Lower leg skin (tissue), 4 donors: Measurements from ENCODE around the gene GABRB3. TPM values are rescaled to one million over a fixed set of nuclear protein-coding genes. Genes with fewer than 3 reads are reported as not detected.
"Not testable (repeated sequence)": the region's sequence is repeated elsewhere in the genome, so short reads cannot be mapped to it uniquely, and the experiment has no call there.

Source experiments
- DNase-seq, 2 donors: peaks; one replicate each; pipeline ENCODE4 v3.0.0-alpha.2; 2019; ENCODE audit warnings: low spot score in 2 of 2
- H3K4me3 ChIP-seq: fragments of 200-600 bp; sonication (generic); 2 replicates; pipeline ENCODE4 v1.5.1; 2017; ENCODE audit warnings: mild to moderate bottlenecking, low read depth; ENCODE audit not compliant: poor library complexity, severe bottlenecking
- POLR2A ChIP-seq, 2 donors: fragments of 450-650 bp; IDR thresholded peaks; one replicate each; pipeline ENCODE4 v1.6.1; 2016 to 2017; ENCODE audit warnings: antibody characterized with exemption in 2 of 2, mild to moderate bottlenecking in 1 of 2, moderate library complexity in 1 of 2
- WGBS, 2 donors: methylation state at CpG; one replicate each; pipeline ENCODE4 v1.1.5; 2018; 5-methylcytosine and 5-hydroxymethylcytosine counted together
- intact Hi-C: fragments of 100-400 bp; cut with DNase I; formaldehyde crosslinking; loops from one replicate; pipeline ENCODE4 v1.15.0; 2023; ENCODE audit warnings: low total_unique reads
- total RNA-seq, 4 donors: library from RNA; depleted of rRNA; stranded (reverse); fragments of >200 nt; gene quantifications; one replicate each; pipeline ENCODE4 v1.1.0, GENCODE V29; 2016
- TF ChIP-seq, protein P1 (sequence below), 3 donors: fragments of 450-650 bp; IDR thresholded peaks; one replicate each; pipeline ENCODE4 v1.5.1; 2016; ENCODE audit warnings: antibody characterized with exemption in 3 of 3, mild to moderate bottlenecking in 3 of 3, moderate library complexity in 2 of 3

GABRB3 gene
- total RNA-seq, 4 donors from 2014 or later: 0.13 to 4.6 (median 1.1) TPM

DNA sequence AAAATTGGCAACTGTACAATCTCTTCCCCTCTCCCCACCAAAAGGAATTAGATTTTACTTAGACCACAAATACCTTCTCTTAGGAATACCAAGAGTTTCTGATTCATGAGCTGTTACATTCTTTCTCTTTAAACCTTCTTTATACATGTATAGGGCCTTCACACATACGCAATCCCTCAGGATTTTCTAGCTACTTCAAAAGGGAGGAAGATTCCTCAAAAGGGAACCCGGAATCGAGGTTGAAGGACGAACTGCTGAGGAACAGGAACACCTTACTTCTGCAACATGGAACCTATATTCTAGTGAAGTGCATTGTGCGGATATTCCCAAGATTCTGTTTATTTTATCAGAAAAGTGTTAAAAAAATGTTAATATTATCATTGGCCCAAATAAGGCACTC, 52.3 kb downstream of the GABRB3 start:
- WGBS, 2 donors: 40 to 52% methylated on average over 5 of the region's 5 CpGs
- no peak for DNase-seq
- intact Hi-C loops: no loop called here
- no peak overlapping the region for H3K4me3 ChIP-seq
- TF ChIP-seq, protein P1, sequence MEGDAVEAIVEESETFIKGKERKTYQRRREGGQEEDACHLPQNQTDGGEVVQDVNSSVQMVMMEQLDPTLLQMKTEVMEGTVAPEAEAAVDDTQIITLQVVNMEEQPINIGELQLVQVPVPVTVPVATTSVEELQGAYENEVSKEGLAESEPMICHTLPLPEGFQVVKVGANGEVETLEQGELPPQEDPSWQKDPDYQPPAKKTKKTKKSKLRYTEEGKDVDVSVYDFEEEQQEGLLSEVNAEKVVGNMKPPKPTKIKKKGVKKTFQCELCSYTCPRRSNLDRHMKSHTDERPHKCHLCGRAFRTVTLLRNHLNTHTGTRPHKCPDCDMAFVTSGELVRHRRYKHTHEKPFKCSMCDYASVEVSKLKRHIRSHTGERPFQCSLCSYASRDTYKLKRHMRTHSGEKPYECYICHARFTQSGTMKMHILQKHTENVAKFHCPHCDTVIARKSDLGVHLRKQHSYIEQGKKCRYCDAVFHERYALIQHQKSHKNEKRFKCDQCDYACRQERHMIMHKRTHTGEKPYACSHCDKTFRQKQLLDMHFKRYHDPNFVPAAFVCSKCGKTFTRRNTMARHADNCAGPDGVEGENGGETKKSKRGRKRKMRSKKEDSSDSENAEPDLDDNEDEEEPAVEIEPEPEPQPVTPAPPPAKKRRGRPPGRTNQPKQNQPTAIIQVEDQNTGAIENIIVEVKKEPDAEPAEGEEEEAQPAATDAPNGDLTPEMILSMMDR (IDR thresholded peaks at IDR 0.05): no peak
- no peak for TF ChIP-seq POLR2A (IDR thresholded peaks at IDR 0.05)

DNA sequence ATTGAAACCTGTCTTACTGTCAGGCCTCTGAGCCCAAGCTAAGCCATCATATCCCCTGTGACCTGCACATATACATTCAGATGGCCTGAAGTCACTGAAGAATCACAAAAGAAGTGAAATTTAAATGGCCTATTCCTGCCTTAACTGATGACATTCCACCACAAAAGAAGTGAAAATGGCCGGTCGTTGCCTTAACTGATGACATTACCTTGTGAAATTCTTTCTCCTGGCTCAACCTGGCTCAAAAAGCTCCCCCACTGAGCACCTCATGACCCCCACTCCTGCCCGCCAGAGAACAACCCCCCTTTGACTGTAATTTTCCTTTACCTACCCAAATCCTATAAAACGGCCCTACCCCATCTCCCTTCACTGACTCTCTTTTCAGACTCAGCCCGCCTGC, 53.0 kb downstream of the GABRB3 start:
- H3K4me3 ChIP-seq, intact Hi-C loops, DNase-seq: not testable (repeated sequence)
- WGBS, 2 donors: 36 to 40% methylated on average over 5 of the region's 5 CpGs

DNA sequence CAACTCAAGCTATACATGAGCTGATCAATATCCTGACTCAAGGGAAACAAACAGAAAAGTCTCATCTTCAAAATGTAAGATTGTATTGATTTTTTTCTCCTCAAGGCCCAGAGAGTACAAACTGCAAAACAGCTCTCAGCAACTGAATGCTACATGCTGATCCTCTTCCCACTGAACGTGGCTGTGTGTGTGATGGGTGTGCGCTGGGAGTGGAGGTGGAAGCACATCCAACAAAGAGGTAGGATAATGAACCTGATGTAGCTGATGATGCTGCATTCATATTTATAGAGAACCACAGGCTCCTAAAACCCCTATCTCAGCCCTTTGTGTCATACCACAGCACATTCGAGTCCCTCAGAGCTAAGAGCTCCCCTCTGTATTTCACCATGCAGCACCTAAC, 56.8 kb downstream of the GABRB3 start:
- no peak for DNase-seq
- no peak for TF ChIP-seq POLR2A (IDR thresholded peaks at IDR 0.05)
- TF ChIP-seq, protein P1 (IDR thresholded peaks at IDR 0.05): no peak
- 82 to 83% methylated on average over 3 of the region's 3 CpGs for WGBS, 2 donors
- H3K4me3 ChIP-seq: no peak overlapping the region
- intact Hi-C loops: no loop called here

DNA sequence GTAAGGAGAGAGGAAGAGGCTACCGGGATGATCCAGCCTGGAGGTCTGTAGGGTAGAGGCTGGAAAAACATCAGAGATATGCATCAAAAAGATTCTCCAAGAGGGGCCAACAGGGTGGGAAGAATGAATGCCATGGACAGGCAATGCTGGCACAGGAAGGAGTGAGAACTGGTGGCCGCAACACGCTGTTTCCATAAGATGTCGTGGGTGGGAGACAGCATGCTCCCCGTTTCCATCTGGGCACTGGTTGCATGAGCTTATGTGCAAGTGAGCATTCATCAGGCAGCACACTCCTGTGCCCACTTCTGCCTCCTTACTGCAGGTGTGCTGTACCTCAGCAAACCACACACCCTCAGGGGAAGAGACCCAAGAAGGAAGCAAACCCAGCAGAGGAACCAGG, 59.4 kb downstream of the GABRB3 start:
- DNase-seq: no peak
- WGBS, 2 donors: 89 to 90% methylated on average over 5 of the region's 5 CpGs
- intact Hi-C loops: no loop called here
- H3K4me3 ChIP-seq: no peak overlapping the region
- TF ChIP-seq POLR2A (IDR thresholded peaks at IDR 0.05): no peak
- TF ChIP-seq, protein P1 (IDR thresholded peaks at IDR 0.05): no peak

DNA sequence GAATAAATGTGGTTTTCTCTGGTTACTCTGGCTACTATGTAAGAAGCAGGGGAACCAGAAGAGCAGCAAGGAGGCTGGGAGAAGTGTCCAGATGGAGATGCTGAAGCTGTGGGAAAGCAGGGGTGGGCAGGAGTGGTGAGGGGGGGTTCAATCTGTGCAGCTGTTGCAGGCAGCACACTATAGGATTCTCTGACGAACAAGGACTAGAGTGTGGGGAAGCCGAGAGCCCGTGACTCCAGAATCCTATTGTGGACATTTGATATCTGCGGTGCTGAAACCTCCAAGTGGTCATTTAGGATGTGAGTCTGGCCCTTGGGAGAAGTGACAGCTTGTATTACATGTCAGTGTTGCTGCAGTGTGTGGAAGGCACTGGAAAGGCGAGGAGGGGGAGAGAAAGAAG, 60.5 kb downstream of the GABRB3 start:
- 86 to 90% methylated on average over 5 of the region's 5 CpGs for WGBS, 2 donors
- no peak for TF ChIP-seq POLR2A (IDR thresholded peaks at IDR 0.05)
- TF ChIP-seq, protein P1 (IDR thresholded peaks at IDR 0.05): no peak
- intact Hi-C loops: no loop called here
- DNase-seq: no peak
- H3K4me3 ChIP-seq: no peak overlapping the region

DNA sequence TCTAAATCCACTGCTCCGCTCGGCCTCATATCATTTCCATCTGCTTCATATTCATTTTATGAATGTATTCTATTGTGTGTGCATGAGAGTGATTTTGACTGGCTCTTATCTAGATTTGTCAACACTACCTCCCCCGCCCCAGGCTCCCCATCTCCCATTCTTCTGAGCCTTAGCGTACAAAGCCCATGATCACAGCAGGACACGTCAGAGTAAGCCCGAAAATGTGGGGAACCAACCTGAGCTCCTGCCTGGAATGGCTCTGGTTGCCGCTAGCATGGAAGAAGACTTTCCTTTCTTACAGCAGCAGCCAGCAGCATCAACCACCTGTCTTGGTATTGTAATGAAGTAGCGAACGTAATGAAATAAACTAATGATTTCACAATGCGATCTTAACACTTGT, 61.4 kb downstream of the GABRB3 start:
- TF ChIP-seq, protein P1 (IDR thresholded peaks at IDR 0.05): no peak
- TF ChIP-seq POLR2A (IDR thresholded peaks at IDR 0.05): no peak
- intact Hi-C loops: no loop called here
- no peak for DNase-seq
- 69 to 70% methylated on average over 10 of the region's 10 CpGs for WGBS, 2 donors
- H3K4me3 ChIP-seq: no peak overlapping the region
